ENCODE data around the gene MEF2B. TPM values are rescaled to one million over a fixed set of nuclear protein-coding genes. Genes with fewer than 3 reads are reported as not detected.
"Not testable (repeated sequence)": the region's sequence is repeated elsewhere in the genome, so short reads cannot be mapped to it uniquely, and the experiment has no call there.

MEF2B gene
- polyA plus RNA-seq, 1 donor = 1.4 TPM

GRCh38 chr19:19111136-19111835 lies 58.8 kb downstream of the MEF2B start:
- Histone ChIP-seq H3K27ac (ENCODE audit: low read length) (no peak overlapping the region), H3K9me3 (ENCODE audit: control insufficient read depth, low read depth, low read length) (no peaks in the 10 kb centered on the region), H3K27me3 (ENCODE audit: control insufficient read depth, insufficient read depth, low read length) (peaks cover 3% of the 10 kb centered on the region), H3K4me1 (ENCODE audit: control insufficient read depth, insufficient read depth, low read length) (peaks cover 13% of the 10 kb centered on the region), H3K4me3 (ENCODE audit: low read length) (peak overlapping the region; percentile 6), H3K36me3 (ENCODE audit: control insufficient read depth, insufficient read depth, low read length) (peaks cover 9% of the 10 kb centered on the region)
- WGBS (ENCODE audit: insufficient coverage, low lambda C conversion rate) = no CpG with 5 or more reads among the region's 15 CpGs
- DNase-seq = no peak

- H3K27me3 ChIP-seq (ENCODE audit: control insufficient read depth, insufficient read depth, low read length) = peaks cover 3% of the 10 kb centered on the region
- peak; percentile 51 to 80 for DNase-seq
- no CpG with 5 or more reads among the region's 66 CpGs for WGBS (ENCODE audit: insufficient coverage, low lambda C conversion rate)
- peak overlapping the region; percentile 14 for H3K4me3 ChIP-seq (ENCODE audit: low read length)
- H3K27ac ChIP-seq (ENCODE audit: low read length) = no peak overlapping the region
- H3K4me1 ChIP-seq (ENCODE audit: control insufficient read depth, insufficient read depth, low read length) = peaks cover 20% of the 10 kb centered on the region
- H3K36me3 ChIP-seq (ENCODE audit: control insufficient read depth, insufficient read depth, low read length) = peaks cover 9% of the 10 kb centered on the region
- no peaks in the 10 kb centered on the region for H3K9me3 ChIP-seq (ENCODE audit: control insufficient read depth, low read depth, low read length)
These were observed 59.5 kb downstream of the MEF2B start for GRCh38 chr19:19110410-19111135.

GRCh38 chr19:19109601-19110000 lies 60.5 kb downstream of the MEF2B start:
- Histone ChIP-seq H3K27me3 (ENCODE audit: control insufficient read depth, insufficient read depth, low read length) (peaks cover 3% of the 10 kb centered on the region), H3K4me1 (ENCODE audit: control insufficient read depth, insufficient read depth, low read length) (peaks cover 25% of the 10 kb centered on the region), H3K27ac (ENCODE audit: low read length) (no peak overlapping the region), H3K36me3 (ENCODE audit: control insufficient read depth, insufficient read depth, low read length) (peaks cover 9% of the 10 kb centered on the region), H3K4me3 (ENCODE audit: low read length) (no peak overlapping the region), H3K9me3 (ENCODE audit: control insufficient read depth, low read depth, low read length) (no peaks in the 10 kb centered on the region)
- no CpG with 5 or more reads among the region's 9 CpGs for WGBS (ENCODE audit: insufficient coverage, low lambda C conversion rate)
- no peak for DNase-seq

GRCh38 chr19:19107654-19108053 lies 62.4 kb downstream of the MEF2B start:
- H3K27ac ChIP-seq (ENCODE audit: low read length) = no peak overlapping the region
- H3K4me1 ChIP-seq (ENCODE audit: control insufficient read depth, insufficient read depth, low read length) = peaks cover 39% of the 10 kb centered on the region
- no CpG with 5 or more reads among the region's 11 CpGs for WGBS (ENCODE audit: insufficient coverage, low lambda C conversion rate)
- no peak overlapping the region for H3K4me3 ChIP-seq (ENCODE audit: low read length)
- H3K9me3 ChIP-seq (ENCODE audit: control insufficient read depth, low read depth, low read length) = no peaks in the 10 kb centered on the region
- no peak for DNase-seq
- H3K27me3 ChIP-seq (ENCODE audit: control insufficient read depth, insufficient read depth, low read length) = peaks cover 3% of the 10 kb centered on the region
- peaks cover 9% of the 10 kb centered on the region for H3K36me3 ChIP-seq (ENCODE audit: control insufficient read depth, insufficient read depth, low read length)

GRCh38 chr19:19106938-19107337 lies 63.1 kb downstream of the MEF2B start:
- not testable (repeated sequence) for DNase-seq; H3K27ac ChIP-seq (ENCODE audit: low read length); H3K27me3 ChIP-seq (ENCODE audit: control insufficient read depth, insufficient read depth, low read length); H3K4me3 ChIP-seq (ENCODE audit: low read length); H3K36me3 ChIP-seq (ENCODE audit: control insufficient read depth, insufficient read depth, low read length); H3K9me3 ChIP-seq (ENCODE audit: control insufficient read depth, low read depth, low read length)
- WGBS (ENCODE audit: insufficient coverage, low lambda C conversion rate) = no CpG with 5 or more reads among the region's 7 CpGs
- H3K4me1 ChIP-seq (ENCODE audit: control insufficient read depth, insufficient read depth, low read length) = peaks cover 43% of the 10 kb centered on the region

GRCh38 chr19:19106056-19106551 lies 64.0 kb downstream of the MEF2B start:
- H3K4me1 ChIP-seq (ENCODE audit: control insufficient read depth, insufficient read depth, low read length) = peaks cover 50% of the 10 kb centered on the region
- no peaks in the 10 kb centered on the region for H3K9me3 ChIP-seq (ENCODE audit: control insufficient read depth, low read depth, low read length)
- H3K27me3 ChIP-seq (ENCODE audit: control insufficient read depth, insufficient read depth, low read length) = peaks cover 3% of the 10 kb centered on the region
- WGBS (ENCODE audit: insufficient coverage, low lambda C conversion rate) = no CpG with 5 or more reads among the region's 25 CpGs
- peaks cover 11% of the 10 kb centered on the region for H3K36me3 ChIP-seq (ENCODE audit: control insufficient read depth, insufficient read depth, low read length)
- no peak for DNase-seq
- peak overlapping the region; percentile 57 for H3K27ac ChIP-seq (ENCODE audit: low read length)
- peak overlapping the region; percentile 44 for H3K4me3 ChIP-seq (ENCODE audit: low read length)

GRCh38 chr19:19105365-19106055 lies 64.6 kb downstream of the MEF2B start:
- no CpG with 5 or more reads among the region's 36 CpGs for WGBS (ENCODE audit: insufficient coverage, low lambda C conversion rate)
- Histone ChIP-seq H3K36me3 (ENCODE audit: control insufficient read depth, insufficient read depth, low read length) (peaks cover 11% of the 10 kb centered on the region), H3K27ac (ENCODE audit: low read length) (peak overlapping the region; percentile 57), H3K4me3 (ENCODE audit: low read length) (peak overlapping the region; percentile 44), H3K4me1 (ENCODE audit: control insufficient read depth, insufficient read depth, low read length) (peaks cover 45% of the 10 kb centered on the region), H3K27me3 (ENCODE audit: control insufficient read depth, insufficient read depth, low read length) (no peaks in the 10 kb centered on the region), H3K9me3 (ENCODE audit: control insufficient read depth, low read depth, low read length) (no peaks in the 10 kb centered on the region)
- peak; percentile 61 to 87 for DNase-seq

- H3K9me3 ChIP-seq (ENCODE audit: control insufficient read depth, low read depth, low read length) = no peaks in the 10 kb centered on the region
- peaks cover 12% of the 10 kb centered on the region for H3K36me3 ChIP-seq (ENCODE audit: control insufficient read depth, insufficient read depth, low read length)
- no peak overlapping the region for H3K4me3 ChIP-seq (ENCODE audit: low read length)
- 100% methylated on average over 4 of the region's 11 CpGs for WGBS (ENCODE audit: insufficient coverage, low lambda C conversion rate)
- no peak for DNase-seq
- H3K4me1 ChIP-seq (ENCODE audit: control insufficient read depth, insufficient read depth, low read length) = peaks cover 51% of the 10 kb centered on the region
- H3K27me3 ChIP-seq (ENCODE audit: control insufficient read depth, insufficient read depth, low read length) = no peaks in the 10 kb centered on the region
- no peak overlapping the region for H3K27ac ChIP-seq (ENCODE audit: low read length)
These were observed 66.9 kb downstream of the MEF2B start for GRCh38 chr19:19103167-19103566.

- not testable (repeated sequence) for H3K9me3 ChIP-seq (ENCODE audit: control insufficient read depth, low read depth, low read length); DNase-seq; H3K36me3 ChIP-seq (ENCODE audit: control insufficient read depth, insufficient read depth, low read length); H3K4me3 ChIP-seq (ENCODE audit: low read length); H3K27ac ChIP-seq (ENCODE audit: low read length); H3K27me3 ChIP-seq (ENCODE audit: control insufficient read depth, insufficient read depth, low read length)
- WGBS (ENCODE audit: insufficient coverage, low lambda C conversion rate) = no CpG with 5 or more reads among the region's 10 CpGs
- peaks cover 55% of the 10 kb centered on the region for H3K4me1 ChIP-seq (ENCODE audit: control insufficient read depth, insufficient read depth, low read length)
These were observed 67.5 kb downstream of the MEF2B start for GRCh38 chr19:19102566-19102965.

- no peaks in the 10 kb centered on the region for H3K9me3 ChIP-seq (ENCODE audit: control insufficient read depth, low read depth, low read length)
- H3K27ac ChIP-seq (ENCODE audit: low read length) = peak overlapping the region; percentile 70
- H3K36me3 ChIP-seq (ENCODE audit: control insufficient read depth, insufficient read depth, low read length) = peaks cover 5% of the 10 kb centered on the region
- no peak overlapping the region for H3K4me3 ChIP-seq (ENCODE audit: low read length)
- no peaks in the 10 kb centered on the region for H3K27me3 ChIP-seq (ENCODE audit: control insufficient read depth, insufficient read depth, low read length)
- peaks cover 62% of the 10 kb centered on the region for H3K4me1 ChIP-seq (ENCODE audit: control insufficient read depth, insufficient read depth, low read length)
- DNase-seq = peak; percentile 47 to 77
- no CpG with 5 or more reads among the region's 8 CpGs for WGBS (ENCODE audit: insufficient coverage, low lambda C conversion rate)
These were observed 68.5 kb downstream of the MEF2B start for GRCh38 chr19:19101540-19101939.

Data from large intestine (tissue), 3 donors.